ENCODE data around the gene LGR5.

Gene LGR5

DNA sequence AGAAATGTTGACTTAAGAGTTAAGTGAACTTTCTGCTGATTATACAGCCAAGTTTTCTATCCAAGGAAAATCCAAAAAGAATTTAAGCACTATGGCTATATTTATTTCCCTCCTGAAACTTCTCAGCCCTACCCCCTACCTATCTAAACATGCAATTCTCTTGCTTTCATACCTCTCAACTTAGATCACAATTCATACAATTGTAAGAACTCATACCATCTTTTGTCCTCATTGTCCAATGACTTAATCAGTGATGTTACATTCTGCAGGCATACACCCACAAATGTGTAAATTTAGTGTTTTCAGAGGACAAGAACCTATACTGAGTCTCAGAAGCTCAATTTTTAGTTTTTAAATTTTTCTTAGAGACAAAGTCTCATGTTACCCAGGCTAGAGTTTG lies 161.9 kb downstream of the LGR5 start:
- no peak for DNase-seq

DNA sequence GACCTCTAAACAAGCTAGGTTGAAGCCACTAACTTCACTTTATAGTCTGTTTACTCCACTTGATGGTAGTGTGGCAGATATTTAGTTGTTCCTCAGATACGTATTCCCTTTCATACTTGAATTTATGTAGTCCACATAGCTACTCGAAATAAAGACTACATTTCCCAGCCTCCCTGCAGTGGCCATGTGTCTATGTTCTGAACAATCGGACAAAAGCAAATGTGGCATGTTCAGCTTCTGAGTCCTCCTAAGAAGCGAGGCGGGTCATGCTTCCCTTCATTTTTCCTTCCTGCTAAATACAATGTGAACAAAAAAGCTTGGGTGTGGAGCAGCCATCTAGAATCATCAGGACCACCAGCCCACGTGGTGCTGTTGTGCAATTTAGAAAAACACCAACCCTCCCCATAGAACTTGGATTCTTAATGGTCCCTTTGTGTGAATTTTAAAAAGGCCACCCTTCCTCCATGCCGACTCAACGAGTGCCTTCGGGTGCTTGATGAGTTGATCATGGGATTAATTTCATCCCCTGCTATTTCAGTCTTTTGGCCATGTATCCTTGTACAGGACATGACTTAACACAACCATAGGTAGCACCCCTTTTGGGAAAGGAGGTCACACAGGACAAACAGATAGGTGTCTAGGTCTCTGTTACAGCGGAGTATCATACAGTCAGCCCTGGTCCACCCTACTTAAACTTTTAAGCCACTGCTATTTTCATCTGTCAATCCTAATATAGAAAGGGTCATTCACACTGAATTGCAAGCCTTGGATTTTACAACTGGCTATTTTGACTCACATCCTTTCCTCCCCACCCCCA lies 163.4 kb downstream of the LGR5 start:
- no peak for DNase-seq

DNA sequence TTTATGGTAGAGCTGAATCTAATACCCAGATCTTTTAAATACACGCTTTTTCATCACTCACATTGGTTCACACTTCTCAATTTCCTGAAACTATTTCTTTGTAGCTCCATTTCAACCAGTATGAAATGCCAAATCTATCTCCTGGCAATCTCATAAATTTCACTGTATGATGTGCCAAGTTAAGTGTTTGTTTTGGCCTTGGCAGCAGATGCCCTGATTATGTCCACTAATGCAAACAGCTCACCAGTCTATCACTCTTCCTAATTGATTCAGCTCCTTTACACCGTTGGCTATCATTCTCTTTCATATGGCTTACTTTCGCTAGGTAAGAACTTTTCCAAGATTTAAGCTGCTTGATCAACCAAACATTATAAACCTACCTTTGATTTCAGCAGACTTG lies 165.4 kb downstream of the LGR5 start:
- no peak for DNase-seq

DNA sequence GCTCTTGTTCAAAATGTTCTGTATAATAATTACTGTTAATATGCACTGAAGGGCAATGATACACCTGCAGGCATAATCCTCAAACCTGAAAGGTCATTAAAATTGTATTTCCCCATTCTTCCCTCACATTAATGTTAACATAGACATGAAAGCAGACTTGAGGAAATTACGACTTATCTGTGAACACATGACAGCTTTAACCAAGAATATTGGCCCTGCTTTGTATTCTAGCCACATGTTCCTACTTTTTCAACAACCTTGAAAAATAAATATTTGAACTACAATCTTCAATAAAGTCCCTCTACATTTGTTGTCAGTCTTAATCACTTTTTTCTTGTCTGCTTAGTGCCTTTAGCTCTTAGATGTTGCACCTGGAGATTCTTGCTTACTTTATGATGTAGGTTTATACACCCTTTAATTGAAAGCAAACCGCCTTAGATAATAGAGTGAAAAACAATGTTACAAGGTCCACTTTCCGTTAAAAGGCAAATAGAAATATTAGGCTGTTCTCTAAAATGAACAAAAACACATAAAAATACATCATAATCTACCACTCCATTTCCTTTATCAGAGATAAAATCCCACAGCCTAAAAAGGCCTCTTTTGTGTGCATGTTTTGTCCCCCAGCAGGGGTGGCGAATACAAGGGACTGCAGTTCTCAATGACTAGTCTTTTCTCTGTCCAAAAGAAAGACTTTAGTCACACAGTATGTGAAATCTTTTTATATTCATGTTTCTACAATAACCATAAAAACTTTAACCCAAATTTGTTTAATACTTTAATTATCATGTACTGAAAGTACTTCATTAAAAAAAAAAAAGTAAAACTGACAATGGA lies 168.1 kb downstream of the LGR5 start:
- no peak for DNase-seq

DNA sequence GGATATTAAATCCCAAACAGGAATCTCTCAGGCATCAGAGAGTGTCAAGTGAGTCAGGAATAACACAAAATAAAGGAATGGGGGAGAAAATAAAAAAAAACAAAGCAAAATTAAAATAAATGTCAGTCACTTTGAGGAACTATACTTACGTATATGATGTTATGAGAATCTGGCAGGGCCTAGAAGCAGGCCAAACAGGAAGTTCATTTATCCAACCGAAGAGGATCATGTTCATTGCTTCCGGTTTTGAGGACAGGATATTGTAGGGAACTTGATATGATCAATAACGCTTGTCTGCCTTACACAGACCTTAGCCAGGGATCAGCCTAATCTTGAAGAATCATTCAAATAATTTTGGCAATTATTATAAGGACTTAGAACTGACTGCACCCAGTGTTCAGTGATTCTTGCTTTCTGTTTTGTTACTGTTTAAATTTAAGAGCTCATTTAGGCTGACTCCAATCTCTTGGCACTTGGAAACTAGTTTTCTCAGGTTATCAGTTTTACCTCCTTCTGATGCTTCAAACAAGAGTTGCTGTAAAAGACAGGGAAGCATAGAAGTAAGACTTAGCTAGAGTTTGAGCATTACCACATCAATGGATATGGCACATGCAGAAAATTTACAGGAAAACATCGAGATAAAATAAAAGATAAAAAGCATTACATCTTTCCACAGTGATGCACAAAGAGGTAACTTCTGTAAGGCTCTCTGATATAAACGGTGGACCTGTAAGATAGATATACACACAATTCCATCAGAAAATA lies 170.6 kb downstream of the LGR5 start:
- no peak for DNase-seq

DNA sequence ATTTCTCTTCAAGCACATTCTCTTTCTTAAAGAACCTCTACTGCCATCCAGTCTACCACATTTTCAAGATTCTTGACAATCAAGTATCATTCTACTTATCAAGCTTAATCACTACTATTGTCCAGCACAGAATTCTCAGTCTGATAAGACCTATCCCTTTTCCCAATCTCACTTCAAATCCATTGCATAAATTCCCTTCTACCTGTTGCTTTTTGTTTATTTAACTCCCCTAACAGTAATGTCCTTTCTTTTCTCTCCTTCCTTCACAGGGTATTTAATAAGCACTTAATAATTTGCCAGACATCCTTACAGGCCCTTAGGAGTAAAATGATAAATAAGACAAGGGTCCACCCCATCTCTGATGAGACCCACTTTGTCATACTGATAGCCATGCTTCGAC lies 182.3 kb downstream of the LGR5 start:
- DNase-seq, result no peak

DNA sequence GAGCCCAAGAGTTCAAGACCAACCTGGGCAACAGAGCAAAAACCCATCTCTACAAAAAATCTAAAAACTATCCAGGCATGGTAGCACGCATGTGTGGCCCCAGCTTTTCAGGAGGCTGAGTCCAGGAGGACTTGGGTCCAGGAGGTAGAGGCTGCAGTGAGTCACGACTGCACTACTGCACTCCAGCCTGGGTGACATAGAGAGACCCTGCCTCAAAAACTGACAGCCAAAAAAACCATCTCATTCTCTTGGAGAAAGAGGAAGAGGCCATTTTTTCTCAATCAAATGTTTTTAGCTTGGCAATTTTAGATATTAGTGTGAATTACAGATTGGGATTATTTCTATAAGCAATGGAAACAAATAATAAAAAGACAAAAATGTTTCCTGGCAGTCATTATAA lies 185.9 kb downstream of the LGR5 start:
- no peak for DNase-seq

DNA sequence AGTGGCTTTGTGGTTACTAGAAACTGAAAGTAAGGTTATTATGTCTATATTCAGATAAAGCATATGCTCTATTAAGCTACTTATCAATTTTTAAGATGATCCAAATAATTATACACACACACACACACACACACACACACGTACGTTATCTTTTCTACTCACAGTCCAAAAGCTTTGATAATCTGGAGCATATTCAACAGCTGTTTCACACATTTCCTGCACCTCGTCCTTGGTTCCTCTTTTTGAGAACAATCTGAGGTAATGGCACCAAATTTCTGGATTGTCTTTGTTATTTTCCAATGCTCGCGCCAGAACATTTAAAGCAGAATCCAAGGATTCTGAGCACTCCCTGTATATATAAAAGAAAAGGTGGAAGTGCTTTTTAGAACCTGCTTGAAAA lies 186.5 kb downstream of the LGR5 start:
- DNase-seq, result no peak

DNA sequence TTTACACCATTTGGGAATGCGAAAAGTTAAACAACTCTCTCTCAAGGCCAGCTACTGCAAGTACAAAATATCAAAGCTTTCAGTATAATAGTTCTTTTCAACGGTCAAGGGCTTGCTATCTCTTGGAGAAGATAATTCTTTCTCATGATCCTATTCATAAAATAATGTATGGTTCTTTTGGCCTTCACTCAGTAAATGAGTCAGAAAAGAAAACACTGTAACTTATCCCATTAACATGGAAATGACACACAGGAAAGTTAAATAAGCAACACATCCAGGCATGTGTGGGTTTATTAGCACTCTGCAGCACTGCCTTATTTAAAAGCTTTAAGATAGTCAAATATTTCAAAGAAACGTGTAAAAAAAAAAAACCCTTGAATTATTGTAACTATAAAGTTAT lies 187.2 kb downstream of the LGR5 start:
- DNase-seq, result no peak

DNA sequence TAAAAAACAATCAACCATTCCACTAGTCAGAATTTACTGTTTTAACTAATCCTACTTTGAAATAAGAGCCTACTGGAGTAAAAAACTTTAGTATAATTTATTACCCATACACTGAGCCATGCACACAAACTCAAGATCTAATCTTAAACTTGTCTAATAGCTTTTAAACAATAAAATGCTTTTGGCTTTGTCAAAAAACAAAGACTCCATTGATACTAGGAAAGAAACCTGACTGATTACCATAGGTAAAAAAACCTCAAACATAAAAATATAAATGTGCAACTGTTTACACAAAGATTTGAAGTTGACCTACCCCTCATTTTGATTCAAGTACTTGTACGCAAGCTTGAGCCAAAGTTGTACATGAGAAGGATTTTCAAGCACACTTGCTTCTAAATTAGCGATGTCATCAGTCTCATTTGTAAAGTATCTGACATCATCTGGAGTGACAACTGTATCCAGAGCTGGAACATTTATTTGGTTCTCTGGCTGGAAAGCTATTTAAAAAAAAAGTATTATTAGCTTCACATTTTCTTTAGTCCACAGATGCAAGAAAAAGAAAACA lies 187.9 kb downstream of the LGR5 start:
- no peak for DNase-seq
